ENCODE measurements around the gene AP1G1.

The AP1G1 gene

DNA sequence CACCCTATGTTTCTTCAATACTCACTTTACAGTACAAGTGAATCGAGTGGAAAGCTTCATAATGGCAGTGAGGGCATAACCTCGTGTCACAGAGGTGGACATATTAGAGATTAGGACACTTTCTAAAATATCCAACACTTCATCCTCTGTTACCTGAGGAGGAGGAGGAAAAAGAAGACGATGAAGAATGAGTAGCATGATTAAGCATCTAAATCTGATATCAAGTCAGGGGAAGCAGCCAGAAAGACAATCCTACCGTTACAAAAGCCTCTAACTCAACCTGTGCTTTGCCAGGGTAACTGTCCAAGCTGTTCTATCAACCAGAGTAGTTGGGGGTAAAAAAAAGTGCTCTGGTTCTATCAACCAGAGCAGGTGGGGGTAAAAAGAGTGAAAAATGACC is 60.4 kb downstream of the AP1G1 start:
- no peak for DNase-seq

DNA sequence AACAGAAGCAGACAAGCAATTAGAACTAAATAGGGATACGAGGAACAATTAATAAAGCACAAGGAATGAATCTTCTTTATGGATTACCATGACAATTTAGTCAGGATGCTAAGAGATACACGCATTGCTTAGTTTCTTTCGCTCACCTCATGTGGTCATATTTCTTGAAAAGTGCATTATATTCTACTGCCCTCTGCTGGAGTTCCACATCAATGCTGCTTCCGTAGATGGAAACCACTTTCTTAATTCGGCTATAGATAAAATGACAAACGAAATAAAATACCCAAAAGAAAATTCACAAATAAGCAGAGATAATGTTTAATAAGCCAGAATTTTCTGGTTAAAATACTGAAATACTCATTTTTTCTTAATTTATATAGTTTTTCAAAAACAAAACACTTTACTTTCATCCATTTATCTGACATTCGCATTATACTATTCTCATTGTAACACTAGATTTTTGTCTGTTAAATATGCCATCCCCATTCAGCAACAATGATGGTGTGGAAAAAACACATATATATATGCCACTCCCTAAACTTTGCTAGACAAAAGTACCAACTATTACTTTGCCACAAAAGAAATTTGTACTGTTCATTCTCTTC is 62.1 kb downstream of the AP1G1 start:
- no peak for DNase-seq

DNA sequence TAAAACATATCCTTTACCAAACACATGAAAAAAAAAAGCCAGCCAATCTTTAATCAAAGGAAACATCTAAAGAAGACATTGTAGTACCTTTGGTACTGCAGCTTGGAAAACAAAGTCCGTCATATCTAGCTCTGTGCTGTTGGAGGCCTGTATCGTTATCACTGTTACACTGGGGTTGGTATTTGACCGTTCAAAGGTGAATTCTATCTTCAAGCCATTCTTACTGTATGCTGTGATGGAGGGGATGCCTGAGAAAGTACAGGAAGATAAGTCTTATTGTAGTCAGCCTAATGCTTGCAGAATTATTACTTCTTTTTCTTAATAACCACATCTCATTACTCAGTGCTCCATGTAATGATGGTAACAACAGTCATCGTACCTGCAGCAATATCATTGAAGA is 69.8 kb downstream of the AP1G1 start:
- no peak for DNase-seq

DNA sequence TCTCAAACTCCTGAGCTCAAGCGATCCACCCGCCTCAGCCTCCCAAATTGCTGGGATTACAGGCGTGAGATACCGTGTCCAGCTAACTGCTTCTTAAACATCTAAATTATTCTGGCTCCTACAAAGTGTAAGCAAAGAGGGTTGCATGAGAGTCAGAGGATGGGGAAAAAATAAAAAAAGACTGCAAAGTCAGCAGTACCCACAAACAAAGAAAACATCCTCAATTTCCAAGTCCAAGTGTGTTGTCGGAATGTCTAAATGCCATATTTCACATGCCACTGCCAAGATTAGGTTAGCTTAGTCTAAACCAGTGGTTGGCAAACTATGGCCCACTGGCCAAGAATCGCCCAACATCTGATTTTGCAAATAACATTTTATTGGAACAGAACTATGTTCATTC is 71.1 kb downstream of the AP1G1 start:
- DNase-seq: no peak

DNA sequence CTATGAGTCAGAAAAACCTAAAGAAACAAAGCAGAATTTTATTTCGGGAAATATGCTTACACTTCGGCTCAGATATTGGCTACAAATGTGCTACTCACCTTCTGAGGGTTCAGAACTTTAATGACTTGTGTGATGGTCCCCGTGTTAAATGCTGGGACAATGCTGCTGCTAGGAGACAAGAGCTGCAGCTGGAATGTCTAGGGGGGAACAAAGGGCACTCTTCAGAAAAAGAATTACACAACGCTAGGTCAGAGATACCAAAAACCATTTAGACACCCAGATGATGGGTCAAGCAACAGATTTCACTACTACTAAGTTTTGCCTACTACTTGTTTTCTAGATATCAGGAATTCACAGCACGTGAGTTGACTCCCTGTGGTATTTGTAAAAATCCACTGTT is 74.1 kb downstream of the AP1G1 start:
- no peak for DNase-seq

DNA sequence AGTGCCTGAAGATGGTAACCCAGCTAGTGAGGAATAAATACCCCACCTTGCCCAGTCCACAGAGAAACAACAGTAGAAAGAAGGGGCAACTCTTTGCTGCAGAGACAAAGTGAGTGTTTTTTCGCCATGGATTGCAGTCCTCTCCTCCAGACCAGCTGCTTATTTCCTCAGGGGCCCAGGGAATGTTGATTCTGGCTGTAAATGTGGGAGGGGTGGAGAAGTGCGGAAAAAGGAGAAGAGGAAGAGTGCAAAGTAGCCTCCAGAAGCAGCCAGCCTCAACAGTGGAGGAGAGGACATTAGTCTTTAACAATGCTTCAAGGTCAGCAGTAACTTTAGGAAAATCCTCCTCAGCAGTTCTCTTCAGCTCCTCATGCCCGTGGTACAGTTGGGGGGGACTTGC is 76.0 kb downstream of the AP1G1 start:
- DNase-seq: no peak

DNA sequence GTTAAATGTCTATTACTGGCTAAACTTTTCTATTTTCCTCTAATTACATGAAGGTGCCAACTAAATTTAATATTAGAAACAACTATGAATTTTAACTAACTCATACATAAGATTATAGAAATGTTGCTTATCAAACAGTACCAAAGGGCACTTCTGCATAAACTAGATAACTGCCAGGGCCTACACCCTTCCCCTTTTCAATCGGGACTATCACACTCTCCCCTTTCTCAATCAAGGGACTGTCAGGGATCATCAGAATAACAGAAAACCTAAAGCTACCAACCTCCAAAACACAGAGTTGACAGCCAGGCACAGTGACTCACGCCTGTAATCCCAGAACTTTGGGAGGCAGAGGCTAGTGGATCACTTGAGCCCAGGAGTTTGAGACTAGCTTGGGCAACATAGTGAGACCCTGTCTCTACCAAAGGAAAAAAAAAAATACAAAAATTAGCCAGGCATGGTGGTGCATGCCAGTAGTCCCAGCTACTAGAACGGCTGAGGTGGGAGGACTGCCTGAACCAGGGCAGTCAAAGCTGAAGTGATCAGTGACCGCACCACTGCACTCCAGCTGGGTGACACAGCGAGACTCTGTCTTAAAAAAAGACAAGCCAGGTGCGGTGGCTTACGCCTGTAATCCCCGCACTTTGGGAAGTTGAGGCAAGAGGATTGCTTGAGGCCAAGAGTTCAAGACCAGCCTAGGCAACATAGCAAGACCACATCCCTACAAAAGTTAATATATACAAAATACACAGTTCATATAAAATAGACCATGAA is 80.9 kb downstream of the AP1G1 start:
- no peak for DNase-seq

DNA sequence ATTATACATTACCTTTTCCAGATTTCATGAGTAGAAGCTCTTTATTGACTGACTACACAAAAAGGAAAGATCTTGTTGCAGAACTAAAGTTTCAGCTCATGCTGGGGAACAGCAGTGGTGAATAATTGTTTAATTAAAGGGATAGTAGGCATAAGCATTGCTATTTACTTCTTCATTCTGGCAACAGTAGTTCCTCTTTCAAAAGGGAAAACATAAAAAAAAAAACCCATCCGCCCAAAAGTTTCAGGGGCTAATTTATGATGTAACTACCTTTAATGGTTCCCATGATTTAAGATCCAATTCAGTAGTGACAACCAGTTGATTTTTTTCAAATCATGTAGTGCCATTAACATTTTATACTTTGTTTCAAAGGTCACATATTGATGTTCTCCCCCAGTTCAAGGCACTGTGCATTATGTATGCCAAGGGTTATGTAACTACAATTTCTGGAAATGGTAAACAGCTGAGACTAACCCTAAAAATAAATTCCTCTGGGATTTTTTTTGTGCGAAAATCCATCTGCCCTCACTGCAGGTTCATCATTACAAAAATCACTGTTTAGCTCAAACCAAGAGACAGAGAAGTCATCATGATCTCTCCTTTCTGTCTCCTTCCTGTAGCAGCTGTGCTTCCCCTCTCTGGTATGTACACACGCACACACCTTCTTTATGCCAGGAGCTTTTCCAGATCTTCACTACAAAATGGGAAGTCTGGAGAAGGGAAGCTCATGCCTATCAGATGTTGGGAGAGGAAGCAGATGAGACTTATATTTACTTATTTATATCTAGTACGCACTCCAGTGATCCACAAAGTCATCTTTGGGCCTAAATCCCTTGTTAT is 81.9 kb downstream of the AP1G1 start:
- DNase-seq: no peak

DNA sequence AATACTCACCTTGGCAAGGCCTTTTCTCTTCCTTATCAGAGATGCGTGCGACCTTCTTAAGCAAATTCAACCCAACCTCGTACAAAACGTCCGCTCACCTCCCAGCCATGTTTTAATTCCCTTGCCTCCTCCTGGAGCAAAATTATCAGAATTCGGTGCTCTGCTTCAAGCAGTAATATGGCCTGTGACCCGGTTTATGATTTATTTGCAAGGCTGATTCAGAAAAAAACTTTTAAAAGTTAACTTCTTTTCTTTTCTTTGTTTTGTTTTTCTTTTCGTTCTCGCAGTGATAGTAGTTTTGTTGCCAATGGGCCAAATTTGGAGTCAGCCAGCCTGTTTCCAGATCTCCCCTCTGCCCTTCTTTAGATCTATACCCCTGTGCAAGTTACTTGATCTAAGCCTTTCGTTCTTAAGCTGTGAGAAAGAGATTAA is 84.3 kb downstream of the AP1G1 start, which contains the start of gene PHLPP2:
PHLPP2 (minus strand) TSS at position 382 of the 432 bp plus-strand sequence. CDS start 9,906 bp downstream, outside the sequence.
- DNase-seq: no peak

DNA sequence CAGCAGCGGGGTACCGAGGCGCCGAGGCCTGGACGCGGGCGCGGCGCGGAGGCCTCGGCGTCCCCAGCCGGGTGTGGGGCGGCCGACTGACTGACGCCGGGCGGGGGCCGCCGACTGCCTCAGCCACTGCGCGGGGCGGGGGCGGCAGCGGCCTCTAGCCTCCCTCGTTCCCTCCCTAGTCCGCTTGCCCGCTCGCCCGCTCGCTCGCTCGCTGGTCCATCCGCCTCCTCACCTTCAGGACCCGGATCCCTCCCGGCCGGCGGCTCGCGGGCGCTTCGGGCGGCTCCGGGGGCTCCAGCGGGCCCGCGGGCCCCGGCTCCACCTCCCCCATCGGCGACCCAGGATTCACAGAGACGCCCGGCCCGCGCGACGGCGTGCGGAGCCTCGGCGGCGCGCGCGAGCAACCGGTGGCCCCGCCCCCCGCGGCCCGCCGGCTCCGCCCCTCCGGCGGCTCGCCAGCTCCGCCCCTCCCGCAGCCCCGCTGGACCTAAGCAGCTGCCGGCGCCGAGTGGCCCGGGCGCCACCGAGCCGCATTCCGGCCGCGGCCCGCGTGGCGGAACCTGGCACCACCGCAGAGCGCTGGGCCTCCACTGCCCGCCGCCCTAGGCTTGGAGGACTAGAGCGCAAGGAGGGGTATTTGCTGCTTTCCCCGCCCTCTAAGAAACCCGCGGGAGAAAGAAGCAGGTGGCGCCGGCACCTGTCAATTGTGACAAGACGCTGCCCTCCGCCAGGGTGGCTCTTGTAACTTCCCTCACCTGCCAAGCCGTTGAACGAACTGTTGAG is 84.9 kb downstream of the AP1G1 start:
- DNase-seq: no peak

DNA sequence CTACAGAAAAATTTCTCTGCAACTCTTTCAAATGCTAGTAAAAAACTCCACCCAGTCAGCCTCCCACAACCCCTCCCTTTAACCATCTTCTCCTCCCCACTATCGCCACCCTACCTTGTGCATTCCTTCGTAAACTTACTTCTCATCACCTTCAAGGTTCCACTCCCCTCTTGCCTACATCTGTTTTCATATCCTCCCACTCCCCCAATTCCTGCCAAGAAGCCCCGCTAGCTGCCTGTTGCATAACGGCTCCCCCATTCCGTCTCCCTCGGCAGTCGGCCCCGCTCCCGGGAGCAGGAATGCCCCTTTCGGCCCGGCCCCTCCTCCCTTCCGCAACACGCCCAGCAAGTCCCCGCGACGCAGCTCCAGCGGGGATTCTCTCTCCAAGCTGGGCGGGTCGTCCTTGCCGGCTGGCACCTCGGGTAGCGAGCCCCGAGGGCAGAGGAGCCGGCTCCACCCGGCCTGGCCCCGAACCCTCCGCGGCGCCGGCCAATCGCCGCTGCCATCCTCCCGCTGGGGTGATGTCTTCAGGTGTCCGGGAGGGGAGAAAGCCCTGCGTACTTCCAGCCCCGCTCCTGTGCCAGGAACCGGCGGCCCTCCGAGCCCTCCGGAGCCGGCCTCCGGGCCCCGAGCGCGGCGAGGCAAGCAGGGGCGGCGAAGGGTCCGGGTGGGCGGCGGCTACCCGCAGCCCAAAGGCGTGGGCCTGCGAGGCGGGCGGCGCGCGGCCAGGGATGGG is 85.7 kb downstream of the AP1G1 start:
- no peak for DNase-seq

DNA sequence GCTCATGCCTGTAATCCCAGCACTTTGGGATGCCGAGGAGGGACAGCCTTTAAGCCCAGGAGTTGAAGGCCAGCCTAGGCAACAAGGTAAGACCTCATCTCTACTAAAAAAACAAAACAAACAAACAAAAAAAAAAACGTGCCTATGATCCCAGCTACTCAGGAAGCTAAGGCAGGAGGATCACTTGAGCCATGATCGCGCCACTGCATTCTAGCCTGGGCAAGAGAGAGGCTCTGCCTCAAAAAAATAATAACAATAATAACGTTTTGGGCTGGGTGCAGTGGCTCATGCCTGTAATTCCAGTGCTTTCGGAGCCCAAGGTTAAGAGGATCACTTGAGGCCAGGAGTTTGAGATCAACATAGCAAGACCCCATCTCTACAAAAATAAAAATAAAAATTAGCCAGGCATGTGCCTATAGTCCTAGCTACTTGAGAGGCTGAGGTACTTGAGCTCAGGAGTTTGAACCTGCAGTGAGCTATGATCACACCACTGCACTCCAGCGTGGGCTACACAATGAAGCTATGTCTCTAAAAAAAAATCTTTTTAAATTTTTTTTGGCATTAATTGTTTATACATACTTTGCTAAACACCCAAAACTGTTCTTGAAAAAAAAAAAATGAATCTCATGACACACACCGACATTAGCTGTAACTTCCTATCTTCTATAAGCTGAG is 87.4 kb downstream of the AP1G1 start:
- DNase-seq: no peak

DNA sequence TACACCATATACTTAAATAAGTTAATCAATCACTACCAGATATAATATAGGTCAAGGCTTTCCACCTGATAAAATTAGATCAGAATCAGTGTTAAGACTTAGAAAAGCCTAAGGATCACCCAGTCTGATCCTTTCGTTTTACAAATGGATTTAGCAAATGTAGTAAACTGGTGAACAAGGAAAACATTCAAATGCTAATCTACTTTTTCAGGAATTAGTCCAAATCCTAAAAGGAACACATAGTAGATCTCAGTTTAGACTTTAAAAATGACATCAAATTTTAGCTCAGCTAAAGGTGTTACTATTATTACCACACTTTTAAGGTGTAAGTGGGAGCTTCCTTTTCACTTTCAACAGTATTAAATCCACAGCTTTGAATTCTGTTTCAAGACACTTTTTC is 96.1 kb downstream of the AP1G1 start:
- no peak for DNase-seq

DNA sequence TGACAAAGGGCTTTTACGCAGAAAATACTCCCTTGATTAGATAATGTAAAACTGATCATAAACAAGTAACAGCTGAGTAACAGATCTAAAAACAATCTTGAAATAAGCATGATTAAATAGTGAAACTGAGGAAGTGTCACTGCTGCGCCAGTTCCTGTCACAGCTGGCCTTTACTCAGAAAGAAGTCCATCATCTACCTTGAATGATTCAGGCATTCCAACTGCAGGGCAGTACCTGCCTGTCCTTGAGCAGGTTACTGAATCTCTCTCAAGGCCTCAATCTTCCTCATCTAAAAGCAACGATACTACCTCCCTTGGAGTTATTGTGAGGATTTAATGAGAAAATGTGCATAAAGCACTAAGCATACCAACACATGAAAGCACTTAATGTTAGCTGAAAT is 96.8 kb downstream of the AP1G1 start:
- no peak for DNase-seq

DNA sequence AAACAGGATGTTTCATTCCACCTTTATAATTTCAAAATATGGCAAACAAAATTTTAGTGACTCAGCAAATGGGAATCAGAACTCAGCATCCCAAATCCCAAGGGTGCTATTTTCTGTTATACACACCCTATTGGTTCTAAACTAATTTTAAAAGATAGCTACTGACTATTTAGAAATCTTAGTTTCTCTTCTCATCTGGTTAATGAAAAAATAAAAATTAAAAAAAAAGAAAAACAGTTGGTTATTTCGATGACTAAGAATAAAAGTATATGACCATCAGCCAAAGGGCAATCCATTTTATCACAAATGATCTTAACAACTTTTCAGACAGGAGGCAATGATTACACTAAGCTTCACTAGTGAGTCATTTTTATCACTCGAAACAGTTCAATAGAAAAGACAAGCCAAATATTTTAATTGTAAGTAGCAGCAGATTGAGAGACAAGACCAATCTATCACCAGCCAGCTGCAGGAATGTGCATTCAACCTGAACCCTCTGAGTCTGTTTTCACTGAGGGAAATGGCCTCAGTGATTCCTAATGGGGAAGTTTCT is 99.3 kb downstream of the AP1G1 start:
- no peak for DNase-seq

DNA sequence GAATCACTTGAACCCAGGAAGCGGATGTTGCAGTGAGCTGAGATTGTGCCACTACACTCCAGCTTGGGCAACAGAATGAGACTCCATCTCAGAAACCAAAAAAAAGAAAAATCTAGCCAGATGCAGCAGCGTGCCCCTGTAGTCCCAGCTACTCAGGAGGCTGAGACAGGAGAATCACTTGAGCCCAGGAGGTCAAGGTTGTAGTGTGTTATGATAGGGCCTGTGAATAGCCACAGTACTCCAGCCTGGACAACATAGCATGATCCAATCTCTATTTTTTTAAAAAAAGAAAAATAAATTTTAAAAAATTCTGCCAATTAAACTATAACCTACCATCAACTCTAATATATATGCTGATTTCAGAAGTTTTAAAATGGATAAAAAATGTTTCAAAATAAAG is 99.9 kb downstream of the AP1G1 start:
- DNase-seq: no peak

DNA sequence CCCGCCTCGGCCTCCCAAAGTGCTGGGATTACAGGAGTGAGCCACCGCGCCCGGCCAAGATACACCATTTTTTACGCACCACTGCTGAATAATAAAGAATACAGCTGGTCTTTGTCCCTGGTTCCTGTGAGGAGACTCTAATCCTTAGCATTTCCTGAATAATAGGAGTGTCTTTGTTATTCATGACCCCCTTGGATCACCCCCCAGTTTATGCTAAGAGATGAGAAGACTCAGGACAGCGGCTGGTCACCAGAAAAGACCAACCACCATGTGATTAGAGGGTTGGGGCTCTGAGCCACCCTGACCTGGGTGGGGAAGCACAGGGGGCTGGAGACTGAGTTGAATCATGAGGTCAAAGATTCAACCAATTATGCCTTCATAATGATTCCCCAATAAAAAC is 101.4 kb downstream of the AP1G1 start:
- no peak for DNase-seq

DNA sequence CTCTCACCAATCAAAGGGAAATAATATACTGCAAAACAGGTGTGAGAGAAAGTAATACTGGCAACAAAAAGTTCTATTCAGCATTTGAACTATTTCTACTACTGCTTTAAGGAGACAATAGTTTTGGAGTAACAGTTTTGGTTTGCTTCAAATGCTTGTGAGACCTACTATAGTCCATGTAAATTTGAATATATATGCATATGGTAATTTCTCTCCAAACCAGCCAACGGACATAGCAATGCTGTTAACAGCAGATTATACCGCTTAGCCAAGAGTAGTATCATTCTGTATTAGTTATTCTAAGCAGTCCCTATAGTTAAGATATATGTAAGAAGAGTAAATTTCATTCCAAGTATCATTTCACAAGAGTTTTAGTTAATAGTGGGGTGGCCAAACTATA is 102.6 kb downstream of the AP1G1 start:
- no peak for DNase-seq

DNA sequence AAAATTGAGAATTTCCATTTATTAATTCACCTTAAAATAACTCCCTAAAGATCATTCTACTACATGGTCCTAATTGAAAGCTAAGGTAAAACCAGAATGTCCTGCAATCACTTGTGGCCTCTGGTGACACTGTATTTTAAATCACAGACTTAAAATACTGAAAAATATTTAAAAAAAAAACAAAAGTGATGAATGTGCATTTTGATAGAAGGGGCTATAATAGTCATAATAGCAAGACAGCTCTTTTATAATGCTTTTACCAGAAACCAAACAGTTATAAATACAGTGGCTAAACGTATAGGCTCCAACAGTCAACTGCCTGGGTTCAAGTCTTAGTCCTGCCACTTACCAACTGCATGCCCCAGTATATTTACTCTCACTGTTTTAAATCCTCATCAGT is 105.3 kb downstream of the AP1G1 start:
- no peak for DNase-seq

DNA sequence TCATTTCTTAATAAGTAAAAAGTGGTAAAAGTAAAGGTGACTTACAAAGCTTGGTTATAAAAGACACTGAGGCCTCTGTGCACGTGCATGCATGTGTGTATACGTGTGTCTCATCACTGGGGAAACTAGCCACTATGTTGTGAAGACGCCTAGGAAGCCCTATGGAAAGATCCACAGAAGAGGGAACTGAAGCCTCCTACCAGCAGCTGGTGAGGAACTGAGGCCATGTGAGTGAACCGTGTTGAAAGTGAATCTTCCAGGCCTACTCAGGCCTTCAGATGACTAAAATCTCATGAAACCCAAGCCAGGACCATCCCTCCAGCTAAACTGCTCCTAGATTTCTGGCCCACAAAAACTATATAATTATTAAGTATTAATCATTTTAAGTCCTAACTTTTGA is 107.8 kb downstream of the AP1G1 start:
- DNase-seq: no peak

DNA sequence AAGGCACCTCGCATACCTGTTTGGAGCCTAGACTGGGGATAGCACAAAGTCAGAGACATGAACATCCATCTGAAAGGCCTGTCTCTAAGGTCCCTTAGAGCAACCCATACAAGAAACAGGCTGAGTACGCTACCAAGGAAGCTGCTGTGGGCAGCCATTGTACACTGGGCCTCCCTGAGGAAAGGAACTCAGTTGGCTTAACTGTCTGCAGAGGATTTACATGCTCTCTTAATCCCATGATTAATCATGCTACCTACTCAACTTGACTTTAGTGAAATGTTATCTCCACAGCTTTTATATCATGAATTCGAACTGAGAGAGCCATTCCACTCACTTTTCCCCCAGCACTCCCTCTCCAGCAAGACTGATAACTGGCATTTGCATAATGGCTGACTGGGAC is 110.1 kb downstream of the AP1G1 start:
- no peak for DNase-seq
